ENCODE results near the gene TSPAN10.
A peak's percentile ranks its signal among the peaks of the same experiment; 100 is the strongest.

The TSPAN10 gene

GRCh38 chr17:81681672-81682071 lies 44.7 kb downstream of the TSPAN10 start:
- in situ Hi-C loops (cut with MboI; ENCODE audit: low sequenced_read_pairs) = no loop called here
- no peaks in the 10 kb centered on the region for H3K27me3 ChIP-seq (ENCODE audit: low read depth)
- no peak for DNase-seq (ENCODE audit: low spot score in 2 of 2)
- peaks cover 18% of the 10 kb centered on the region for H3K36me3 ChIP-seq (replicated peaks)
- H3K4me3 ChIP-seq = no peak overlapping the region
- no peaks in the 10 kb centered on the region for H3K9me3 ChIP-seq
- H3K4me1 ChIP-seq = peaks cover 14% of the 10 kb centered on the region

DNA sequence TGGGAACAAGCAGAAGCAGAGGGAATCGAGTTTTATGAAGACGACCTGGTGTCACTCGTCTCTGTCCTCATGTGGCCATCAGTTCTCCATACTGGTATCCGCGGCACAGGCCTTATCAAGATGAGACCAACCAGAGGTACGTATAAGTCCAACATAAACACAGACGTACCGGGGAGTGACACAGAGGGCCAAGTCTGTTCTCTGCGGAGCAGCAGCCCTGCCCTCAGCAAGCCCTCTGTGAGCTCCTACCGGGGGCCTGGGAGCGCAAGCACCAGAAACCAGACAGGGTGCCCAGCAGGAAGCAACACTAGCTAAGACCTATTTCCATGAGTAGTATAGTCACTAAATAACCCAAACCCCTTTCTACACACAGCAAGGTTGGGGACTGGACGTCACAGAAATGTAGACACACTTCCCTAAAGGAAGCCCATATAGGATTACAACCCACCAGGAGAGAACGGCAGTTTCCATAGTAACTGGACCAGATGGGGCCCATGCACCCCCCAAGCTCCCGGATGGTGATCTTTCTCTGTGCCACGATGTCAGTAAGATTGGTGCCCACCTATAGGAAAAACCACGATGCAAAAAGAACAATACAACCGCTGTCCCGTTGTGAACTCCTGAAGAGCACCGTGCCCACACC lies 45.7 kb downstream of the TSPAN10 start:
- no peaks in the 10 kb centered on the region for H3K9me3 ChIP-seq
- no peak for DNase-seq (ENCODE audit: low spot score in 2 of 2)
- in situ Hi-C loops (cut with MboI; ENCODE audit: low sequenced_read_pairs) = no loop called here
- H3K36me3 ChIP-seq (replicated peaks) = peaks cover 28% of the 10 kb centered on the region
- peaks cover 14% of the 10 kb centered on the region for H3K4me1 ChIP-seq
- peak overlapping the region; percentile 90 for H3K4me3 ChIP-seq
- no peaks in the 10 kb centered on the region for H3K27me3 ChIP-seq (ENCODE audit: low read depth)

- no peaks in the 10 kb centered on the region for H3K27me3 ChIP-seq (ENCODE audit: low read depth)
- DNase-seq (ENCODE audit: low spot score in 2 of 2) = no peak
- peaks cover 33% of the 10 kb centered on the region for H3K36me3 ChIP-seq (replicated peaks)
- peak overlapping the region; percentile 90 for H3K4me3 ChIP-seq
- in situ Hi-C loops (cut with MboI; ENCODE audit: low sequenced_read_pairs) = no loop called here
- H3K4me1 ChIP-seq = peaks cover 14% of the 10 kb centered on the region
- no peaks in the 10 kb centered on the region for H3K9me3 ChIP-seq
Measured at GRCh38 chr17:81683208-81683583, 46.2 kb downstream of the TSPAN10 start.

DNA sequence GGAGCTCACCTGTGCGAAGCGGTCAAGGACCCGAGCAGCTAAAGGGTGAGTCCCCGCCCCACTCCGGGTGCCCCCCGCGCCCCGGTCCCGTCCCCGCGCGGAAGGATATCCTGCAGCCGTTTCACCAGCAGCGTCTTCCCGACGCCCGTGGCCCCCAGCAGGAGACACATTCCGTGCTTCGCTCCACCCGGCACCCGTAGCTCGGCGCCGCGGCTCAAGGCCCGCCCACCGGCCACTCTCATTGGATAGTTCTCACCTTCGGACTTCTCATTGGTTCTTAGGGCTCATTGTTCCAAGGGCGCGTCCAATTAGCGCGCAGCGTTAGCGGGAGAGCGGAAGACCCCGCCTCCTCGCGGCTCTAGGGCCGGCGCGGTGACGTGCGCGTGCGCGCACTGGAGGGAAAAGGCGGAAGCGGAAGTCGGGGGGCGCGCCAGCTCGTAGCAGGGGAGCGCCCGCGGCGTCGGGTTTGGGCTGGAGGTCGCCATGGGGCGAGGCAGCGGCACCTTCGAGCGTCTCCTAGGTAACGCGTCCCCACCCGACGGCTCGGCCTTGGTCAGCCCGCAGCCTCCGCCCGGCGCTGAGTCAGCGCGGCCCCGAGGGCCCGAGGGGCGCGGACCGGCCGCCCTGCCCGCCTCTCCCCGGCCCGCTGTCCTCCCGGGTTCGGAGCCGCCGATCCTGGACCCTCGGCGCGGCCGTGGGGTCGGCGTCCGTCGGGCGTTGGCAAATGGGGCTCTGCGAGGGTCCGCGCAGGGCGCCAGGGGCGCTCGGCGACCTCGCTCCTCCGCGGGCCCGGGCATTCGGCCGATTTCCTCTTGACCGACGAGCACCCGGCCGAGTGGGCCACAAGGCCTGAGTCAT lies 46.8 kb downstream of the TSPAN10 start, which contains the start of the genes ARL16 and HGS:
Gene ARL16 (minus strand): TSS at position 214 of the 858 bp plus-strand sequence. CDS start 44 bp downstream, at position 170.
Gene HGS (plus strand): TSS at position 428 of the 858 bp plus-strand sequence. CDS start 56 bp downstream, at position 484.
- in situ Hi-C loops (cut with MboI; ENCODE audit: low sequenced_read_pairs) = no loop called here
- DNase-seq (ENCODE audit: low spot score in 2 of 2) = peak; percentile 98
- H3K36me3 ChIP-seq (replicated peaks) = peaks cover 40% of the 10 kb centered on the region
- H3K4me3 ChIP-seq = peak within 1 kb of the TSS; percentile 90
- H3K9me3 ChIP-seq = no peaks in the 10 kb centered on the region
- H3K4me1 ChIP-seq = peaks cover 14% of the 10 kb centered on the region
- H3K27me3 ChIP-seq (ENCODE audit: low read depth) = no peaks in the 10 kb centered on the region

DNA sequence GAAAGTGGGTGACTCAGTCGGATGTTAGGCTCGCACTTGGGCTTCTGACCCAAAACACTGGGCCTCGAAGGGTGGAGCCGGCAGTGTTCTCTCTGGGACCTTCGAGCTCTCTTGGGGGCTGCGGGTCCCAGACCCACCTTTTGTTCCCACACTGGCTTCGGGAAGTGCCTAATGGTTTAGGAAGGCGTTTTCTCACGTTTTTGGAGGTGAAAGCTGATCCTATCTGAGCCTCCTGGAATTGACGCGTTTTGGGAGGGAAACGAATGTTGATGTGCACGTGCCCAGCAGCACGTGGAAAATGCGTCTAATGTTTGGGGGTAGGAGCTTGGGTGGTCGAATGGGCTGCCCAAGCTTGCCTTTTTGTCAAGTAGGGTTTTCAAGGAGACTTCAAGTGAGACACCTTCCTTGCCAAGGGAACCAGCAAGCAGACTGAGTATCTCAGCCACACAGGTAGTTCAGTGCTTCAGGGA lies 47.5 kb downstream of the TSPAN10 start:
- DNase-seq (ENCODE audit: low spot score in 2 of 2) = no peak
- Histone ChIP-seq H3K36me3 (replicated peaks) (peaks cover 46% of the 10 kb centered on the region), H3K4me1 (peaks cover 14% of the 10 kb centered on the region), H3K27me3 (ENCODE audit: low read depth) (no peaks in the 10 kb centered on the region), H3K4me3 (peak overlapping the region; percentile 90), H3K9me3 (no peaks in the 10 kb centered on the region)
- in situ Hi-C loops (cut with MboI; ENCODE audit: low sequenced_read_pairs) = no loop called here

DNA sequence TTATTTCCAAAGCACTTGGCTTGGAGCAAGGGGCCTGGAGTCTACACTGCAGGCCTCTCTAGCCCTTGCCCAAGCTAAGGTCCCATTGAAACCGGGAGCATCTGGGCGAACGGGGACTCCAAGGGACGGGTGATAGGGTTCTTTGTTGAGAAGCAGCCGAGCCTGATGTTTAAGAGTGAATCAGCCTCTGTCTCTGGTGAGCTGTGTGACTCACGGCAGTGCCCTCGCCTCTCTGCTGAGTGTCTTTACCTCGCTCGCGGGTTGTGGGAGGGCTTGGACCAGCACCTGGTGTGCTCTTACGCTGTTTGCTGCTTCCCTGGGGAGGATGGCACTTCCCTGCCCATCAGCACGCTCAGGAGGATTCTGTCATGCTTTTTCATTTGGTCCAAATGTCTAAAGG lies 48.1 kb downstream of the TSPAN10 start:
- no peaks in the 10 kb centered on the region for H3K9me3 ChIP-seq
- peaks cover 14% of the 10 kb centered on the region for H3K4me1 ChIP-seq
- H3K4me3 ChIP-seq = peak overlapping the region; percentile 90
- in situ Hi-C loops (cut with MboI; ENCODE audit: low sequenced_read_pairs) = no loop called here
- peaks cover 50% of the 10 kb centered on the region for H3K36me3 ChIP-seq (replicated peaks)
- no peaks in the 10 kb centered on the region for H3K27me3 ChIP-seq (ENCODE audit: low read depth)
- DNase-seq (ENCODE audit: low spot score in 2 of 2) = no peak

DNA sequence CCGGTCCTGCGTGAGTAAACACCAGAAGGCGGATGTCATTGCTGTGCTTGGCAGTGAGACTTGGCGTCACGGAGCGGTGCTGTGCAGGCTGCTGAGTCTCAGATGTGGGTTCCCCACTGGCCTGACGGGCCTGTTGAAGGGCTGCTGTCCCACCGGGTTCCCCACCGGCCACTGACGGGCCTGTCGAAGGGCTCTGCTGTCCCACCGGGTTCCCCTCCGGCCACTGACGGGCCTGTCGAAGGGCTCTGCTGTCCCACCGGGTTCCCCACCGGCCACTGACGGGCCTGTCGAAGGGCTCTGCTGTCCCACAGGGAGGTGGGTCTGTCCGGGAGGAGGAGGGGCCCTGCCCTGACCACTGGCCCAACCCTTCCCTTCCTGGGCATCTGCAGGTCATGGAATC lies 49.6 kb downstream of the TSPAN10 start:
- Histone ChIP-seq H3K4me1 (peaks cover 14% of the 10 kb centered on the region), H3K27me3 (ENCODE audit: low read depth) (no peaks in the 10 kb centered on the region), H3K9me3 (no peaks in the 10 kb centered on the region), H3K36me3 (replicated peaks) (peaks cover 58% of the 10 kb centered on the region), H3K4me3 (no peak overlapping the region)
- in situ Hi-C loops (cut with MboI; ENCODE audit: low sequenced_read_pairs) = no loop called here
- no peak for DNase-seq (ENCODE audit: low spot score in 2 of 2)

DNA sequence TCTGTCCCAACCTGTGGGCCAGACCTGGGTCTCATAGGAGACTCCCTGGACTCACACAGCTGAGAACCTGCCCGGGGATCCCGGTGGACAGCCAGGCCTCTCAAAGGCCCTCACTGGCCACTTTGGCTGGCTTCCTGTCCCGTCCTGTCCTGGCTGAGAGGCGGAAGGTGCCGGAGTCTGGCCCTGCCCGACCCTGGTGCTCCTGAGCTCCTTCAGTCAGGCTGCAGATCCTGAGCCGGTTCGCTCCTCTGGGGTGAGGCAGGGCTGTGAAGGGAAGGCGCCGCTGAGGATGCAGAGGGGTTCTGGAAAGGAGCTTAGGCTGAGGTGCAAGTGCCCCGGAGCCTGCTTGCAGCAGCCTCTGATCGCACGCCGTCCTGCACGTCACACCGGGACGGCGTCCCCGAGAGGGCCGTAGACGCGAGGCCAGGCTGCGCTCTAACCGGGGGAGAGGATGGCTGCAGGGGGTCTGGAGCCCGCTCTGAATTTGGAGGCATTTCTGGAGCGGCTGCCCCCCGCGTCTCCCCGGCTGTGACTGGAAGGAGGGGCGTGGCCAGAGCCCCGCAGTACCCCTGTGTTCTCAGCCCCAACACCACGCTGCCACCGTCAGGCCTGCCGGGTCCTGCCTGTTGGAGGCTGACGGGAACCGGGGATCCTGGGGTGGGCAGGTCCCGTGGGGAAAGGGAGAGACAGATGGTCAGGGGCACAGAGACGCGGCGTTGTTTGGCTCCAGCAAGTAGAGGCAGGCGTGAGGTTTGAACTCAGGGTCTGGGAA lies 51.0 kb downstream of the TSPAN10 start:
- H3K36me3 ChIP-seq (replicated peaks) = peaks cover 69% of the 10 kb centered on the region

GRCh38 chr17:81688616-81689015 lies 51.6 kb downstream of the TSPAN10 start:
- Histone ChIP-seq H3K9me3 (no peaks in the 10 kb centered on the region), H3K4me3 (no peak overlapping the region), H3K36me3 (replicated peaks) (peaks cover 74% of the 10 kb centered on the region), H3K4me1 (peaks cover 8% of the 10 kb centered on the region; the same call in 1 of the 2 replicates), H3K27me3 (ENCODE audit: low read depth) (no peaks in the 10 kb centered on the region)
- in situ Hi-C loops (cut with MboI; ENCODE audit: low sequenced_read_pairs) = no loop called here
- DNase-seq (ENCODE audit: low spot score in 2 of 2) = no peak

More for the DNA sequence above, 51.0 kb downstream of the TSPAN10 start:
- no peak for DNase-seq (ENCODE audit: low spot score in 2 of 2)
- H3K4me1 ChIP-seq = peaks cover 8% of the 10 kb centered on the region; the same call in 1 of the 2 replicates
- H3K27me3 ChIP-seq (ENCODE audit: low read depth) = no peaks in the 10 kb centered on the region
- H3K9me3 ChIP-seq = no peaks in the 10 kb centered on the region
- H3K4me3 ChIP-seq = no peak overlapping the region
- in situ Hi-C loops (cut with MboI; ENCODE audit: low sequenced_read_pairs) = no loop called here

- in situ Hi-C loops (cut with MboI; ENCODE audit: low sequenced_read_pairs) = no loop called here
- H3K9me3 ChIP-seq = no peaks in the 10 kb centered on the region
- H3K36me3 ChIP-seq (replicated peaks) = peaks cover 89% of the 10 kb centered on the region
Measured at GRCh38 chr17:81690066-81690465, 53.1 kb downstream of the TSPAN10 start.

DNA sequence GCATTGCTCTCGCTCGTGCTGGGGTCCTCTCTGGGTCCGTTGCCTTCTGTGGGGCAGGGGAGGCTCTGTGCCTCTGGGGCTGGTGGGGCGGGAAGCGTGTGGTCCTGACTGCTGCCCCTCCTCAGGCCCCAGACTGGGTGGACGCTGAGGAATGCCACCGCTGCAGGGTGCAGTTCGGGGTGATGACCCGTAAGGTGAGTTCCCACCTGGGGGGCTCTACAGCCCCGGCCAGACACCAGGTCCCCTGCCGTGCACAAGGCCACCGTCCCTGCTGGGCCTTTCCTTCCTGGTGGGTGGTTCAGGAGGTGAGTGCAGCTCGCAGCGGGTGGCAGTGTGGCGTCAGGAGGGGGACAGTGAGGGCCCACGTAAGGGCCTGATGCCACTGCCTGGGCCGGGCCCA lies 53.6 kb downstream of the TSPAN10 start:
- no peaks in the 10 kb centered on the region for H3K4me1 ChIP-seq
- no peaks in the 10 kb centered on the region for H3K27me3 ChIP-seq (ENCODE audit: low read depth)
- H3K4me3 ChIP-seq = no peak overlapping the region
- no peaks in the 10 kb centered on the region for H3K9me3 ChIP-seq
- DNase-seq (ENCODE audit: low spot score in 2 of 2) = no peak
- in situ Hi-C loops (cut with MboI; ENCODE audit: low sequenced_read_pairs) = no loop called here
- peaks cover 92% of the 10 kb centered on the region for H3K36me3 ChIP-seq (replicated peaks)

More at GRCh38 chr17:81690066-81690465, 53.1 kb downstream of the TSPAN10 start:
- no peaks in the 10 kb centered on the region for H3K27me3 ChIP-seq (ENCODE audit: low read depth)
- H3K4me3 ChIP-seq = no peak overlapping the region
- no peak for DNase-seq (ENCODE audit: low spot score in 2 of 2)
- H3K4me1 ChIP-seq = peaks cover under 1% of the 10 kb centered on the region; the same call in 1 of the 2 replicates

DNA sequence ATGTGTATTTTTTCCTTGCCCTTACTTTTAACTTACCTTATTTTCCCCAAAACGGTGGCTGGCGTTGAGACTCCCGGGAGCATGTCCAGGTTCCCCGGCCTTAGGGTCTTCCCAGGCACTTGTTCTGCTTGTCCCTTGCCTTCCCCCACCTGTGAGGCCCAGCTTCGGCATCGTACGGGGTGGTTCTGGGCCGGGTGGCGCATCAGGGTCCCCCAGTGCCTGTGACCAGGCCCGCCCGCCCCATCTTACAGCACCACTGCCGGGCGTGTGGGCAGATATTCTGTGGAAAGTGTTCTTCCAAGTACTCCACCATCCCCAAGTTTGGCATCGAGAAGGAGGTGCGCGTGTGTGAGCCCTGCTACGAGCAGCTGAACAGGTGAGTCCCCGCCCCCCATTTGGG lies 54.2 kb downstream of the TSPAN10 start:
- no peaks in the 10 kb centered on the region for H3K27me3 ChIP-seq (ENCODE audit: low read depth)
- H3K9me3 ChIP-seq = no peaks in the 10 kb centered on the region
- DNase-seq (ENCODE audit: low spot score in 2 of 2) = no peak
- no peak overlapping the region for H3K4me3 ChIP-seq
- H3K36me3 ChIP-seq (replicated peaks) = peaks cover 92% of the 10 kb centered on the region
- no peaks in the 10 kb centered on the region for H3K4me1 ChIP-seq
- in situ Hi-C loops (cut with MboI; ENCODE audit: low sequenced_read_pairs) = no loop called here

DNA sequence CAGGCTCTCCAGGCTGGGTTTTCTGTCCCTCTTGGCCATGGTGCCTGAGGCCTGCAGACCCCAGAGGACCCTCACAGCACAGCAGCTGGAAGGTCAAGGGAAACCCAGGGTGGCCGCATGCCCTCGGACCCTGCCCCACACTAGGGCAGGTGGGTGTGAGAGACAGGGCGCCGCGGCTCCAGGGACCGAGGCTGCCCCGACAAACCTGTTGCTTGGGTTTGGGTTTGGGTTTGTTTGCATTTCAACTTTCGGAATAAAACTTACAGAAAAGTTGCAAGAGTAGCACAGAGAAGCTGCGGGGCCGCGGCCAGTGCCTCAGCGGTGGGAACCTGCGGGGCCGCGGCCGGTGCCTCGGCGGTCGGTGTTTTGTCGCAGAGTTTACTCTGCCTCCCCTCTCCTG lies 54.6 kb downstream of the TSPAN10 start:
- DNase-seq (ENCODE audit: low spot score in 2 of 2) = no peak
- no peaks in the 10 kb centered on the region for H3K4me1 ChIP-seq
- H3K9me3 ChIP-seq = no peaks in the 10 kb centered on the region
- peaks cover 92% of the 10 kb centered on the region for H3K36me3 ChIP-seq (replicated peaks)
- in situ Hi-C loops (cut with MboI; ENCODE audit: low sequenced_read_pairs) = no loop called here
- H3K4me3 ChIP-seq = no peak overlapping the region
- no peaks in the 10 kb centered on the region for H3K27me3 ChIP-seq (ENCODE audit: low read depth)

Data from HAP-1 (cell line).